Activated CD4-positive, alpha-beta T cell treated with anti-CD3 and anti-CD28 coated beads for 4 hours (primary cell): ENCODE results near the gene KPNA1.
A peak's percentile ranks its signal among the peaks of the same experiment; 100 is the strongest.

Source experiments
- DNase-seq, 2 donors: peaks; one replicate each; pipeline ENCODE4 v3.0.0-alpha.2; 2020

The KPNA1 gene

DNA sequence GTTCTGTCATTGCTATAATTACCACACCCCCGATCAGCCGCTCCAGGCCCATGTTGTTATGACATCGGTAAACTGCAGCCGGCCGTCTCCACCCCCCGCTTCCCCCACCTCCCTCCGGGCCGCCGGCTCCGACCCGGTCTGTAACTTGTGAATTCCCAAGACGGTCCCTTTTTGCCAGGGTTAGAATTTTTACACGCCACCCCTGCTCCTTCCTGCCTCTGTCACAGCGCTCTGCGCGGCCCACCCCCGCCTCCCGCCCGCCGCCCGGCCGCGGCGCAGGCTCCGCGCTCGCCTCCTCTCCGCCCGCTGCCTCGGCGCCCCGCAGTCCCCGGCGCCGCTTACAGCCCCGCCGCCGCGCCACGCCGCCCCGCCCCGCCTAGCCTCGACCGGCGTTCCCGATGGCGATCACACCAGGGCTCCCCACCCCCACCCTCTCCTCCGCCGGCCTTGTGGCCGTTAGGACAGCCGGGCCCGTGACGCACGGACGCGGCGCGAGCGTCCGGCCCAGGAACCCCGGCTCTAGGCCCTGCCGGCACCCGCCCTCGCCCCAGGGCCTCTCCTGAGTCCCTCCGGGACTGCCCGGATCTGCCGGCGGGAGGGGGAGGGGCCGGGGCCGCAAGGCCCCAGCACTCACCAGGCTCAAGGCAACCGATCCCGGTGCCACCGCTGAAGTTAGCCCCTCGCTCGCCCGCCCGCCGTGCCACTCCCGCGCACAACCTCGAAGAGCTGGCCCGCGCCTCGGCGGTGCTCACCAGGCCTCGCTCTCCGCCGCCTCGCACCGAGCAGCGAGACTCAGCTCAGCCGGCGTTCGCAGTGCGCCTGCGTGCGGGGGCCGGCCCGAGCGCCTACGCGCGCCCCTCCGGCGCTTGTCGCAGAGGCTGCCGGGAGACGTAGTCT is at the start of gene KPNA1:
Gene KPNA1, minus strand, starts transcription at position 817 of the 897 bp plus-strand sequence. CDS start 18,374 bp downstream, outside the sequence.
- peak; percentile 83 to 85 for DNase-seq

DNA sequence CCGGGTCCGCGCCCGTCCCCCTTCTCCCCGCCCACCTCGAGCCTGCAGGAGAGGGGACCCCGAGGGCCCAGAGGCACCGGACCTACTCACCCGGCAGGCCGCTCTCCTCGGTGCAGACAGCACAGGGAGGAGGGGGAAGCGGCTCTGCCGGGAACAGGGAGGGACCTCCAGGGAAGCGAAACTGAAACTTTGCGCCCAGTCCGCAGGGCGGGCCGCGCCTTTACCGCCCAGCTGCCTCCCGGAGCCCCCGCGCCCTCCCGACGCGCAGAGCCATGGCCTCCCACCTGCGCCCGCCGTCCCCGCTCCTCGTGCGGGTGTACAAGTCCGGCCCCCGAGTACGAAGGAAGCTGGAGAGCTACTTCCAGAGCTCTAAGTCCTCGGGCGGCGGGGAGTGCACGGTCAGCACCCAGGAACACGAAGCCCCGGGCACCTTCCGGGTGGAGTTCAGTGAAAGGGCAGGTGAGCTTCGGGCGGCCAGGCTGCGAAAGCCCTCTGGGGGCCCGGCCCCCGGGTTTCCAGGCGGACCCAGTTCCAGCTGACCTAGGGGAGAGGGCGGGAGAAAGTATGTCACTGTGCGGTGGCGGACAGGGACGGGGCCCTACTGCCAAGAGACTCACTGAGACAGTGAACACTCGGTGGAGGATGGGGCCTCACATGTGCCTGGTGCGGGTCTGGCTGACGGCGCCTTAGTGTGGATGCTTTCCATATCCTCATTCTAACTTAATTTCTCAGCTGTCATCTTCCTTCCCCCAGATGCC is 49.6 kb upstream of the KPNA1 start, which contains the start of the genes DTX3L and PARP9:
Gene DTX3L, plus strand, starts transcription at position 184 of the 758 bp plus-strand sequence. Its CDS starts 89 bp downstream, at position 273.
Gene PARP9, minus strand, starts transcription at position 146 of the 758 bp plus-strand sequence. CDS start 4,680 bp downstream, outside the sequence.
- peak; percentile 85 for DNase-seq

DNA sequence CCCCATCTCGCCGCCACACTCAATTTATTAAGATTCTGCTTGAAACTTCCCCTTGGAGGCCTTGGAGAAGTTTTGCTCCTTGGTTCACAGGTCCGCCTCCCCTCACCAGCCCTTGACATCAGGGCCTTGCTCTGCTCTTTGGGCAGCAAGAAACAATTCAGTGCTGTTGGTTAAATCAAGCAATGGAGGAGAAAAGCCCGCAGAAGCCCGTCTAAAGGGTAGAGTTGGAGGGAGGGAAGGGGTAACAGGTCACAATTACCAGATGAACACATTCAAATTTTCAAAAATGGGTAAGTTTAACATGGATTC is 48.9 kb upstream of the KPNA1 start:
- peak; percentile 20 to 21 for DNase-seq

DNA sequence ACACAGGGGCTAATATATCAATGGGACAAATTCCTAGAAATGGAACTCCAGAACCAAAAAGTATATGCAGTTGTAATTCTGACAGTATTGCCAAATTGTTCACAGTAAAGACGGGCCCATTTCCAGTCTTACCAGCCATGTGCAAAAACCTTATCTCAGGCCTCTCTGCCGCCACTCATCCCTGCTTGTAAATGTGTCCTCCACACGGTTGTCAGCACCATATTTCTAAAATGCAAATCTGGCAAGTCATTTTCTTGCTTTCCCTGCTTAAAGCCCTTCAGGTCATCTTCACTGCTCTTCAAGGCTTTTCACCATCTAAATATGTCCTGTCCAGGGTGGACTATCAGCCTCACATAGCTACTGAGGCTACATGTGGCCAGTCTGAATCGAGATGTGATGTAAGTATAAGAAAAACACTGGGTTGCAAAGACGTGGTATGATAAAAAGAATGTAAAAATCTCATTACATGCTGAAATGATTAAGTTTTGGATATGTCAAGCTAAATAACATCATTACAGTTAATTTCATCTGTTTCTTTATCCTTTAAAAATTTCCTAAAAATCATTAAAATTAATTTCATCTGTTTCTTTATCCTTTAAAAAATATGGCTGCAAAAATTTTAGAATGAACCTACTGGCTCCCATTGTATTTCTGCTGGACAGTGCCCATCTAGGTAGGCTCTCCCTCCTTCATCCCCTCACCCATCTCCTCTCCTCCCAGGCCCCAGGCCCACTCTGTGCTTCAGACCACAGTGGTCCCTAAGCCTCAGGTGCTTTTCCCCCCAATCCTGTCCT is 48.4 kb upstream of the KPNA1 start:
- DNase-seq, result no peak

DNA sequence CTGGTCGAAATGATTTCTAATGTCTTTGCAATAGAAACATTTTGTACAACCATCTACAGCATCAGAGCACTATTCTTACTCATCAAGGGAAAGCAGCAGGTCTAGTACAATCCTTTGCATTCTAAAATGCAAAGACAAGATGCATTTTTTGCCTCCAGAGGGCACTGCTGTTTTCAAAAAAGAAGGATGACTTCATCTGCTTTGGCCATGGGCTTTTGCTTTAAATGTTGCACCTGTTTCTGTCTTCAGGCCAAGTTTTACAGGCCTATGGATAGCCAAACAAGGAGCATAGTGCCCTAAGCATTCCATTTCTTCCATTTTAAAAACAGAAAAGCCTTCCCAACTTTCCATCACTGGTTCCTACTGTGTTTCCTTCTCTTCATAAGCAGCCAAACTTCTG is 45.9 kb upstream of the KPNA1 start:
- peak; percentile 51 to 72 for DNase-seq

DNA sequence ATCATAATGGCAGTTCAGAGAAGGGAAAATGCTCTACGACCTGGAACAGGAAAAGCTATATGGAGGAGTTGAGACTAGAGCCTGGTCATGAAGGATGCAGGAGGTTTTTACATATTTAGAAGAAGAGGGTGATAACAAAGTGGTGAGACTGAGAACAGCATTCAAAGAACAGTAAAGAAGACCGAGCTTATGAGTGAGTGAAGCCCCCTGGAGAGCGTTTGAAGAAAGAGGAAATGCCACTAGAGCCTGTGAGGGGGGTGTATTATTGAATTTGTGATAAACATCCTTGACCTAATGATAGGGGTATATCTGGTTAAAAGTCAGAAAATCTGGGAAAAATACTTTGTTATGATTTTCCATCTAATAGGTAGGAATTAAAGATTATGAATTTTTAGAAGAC is 45.2 kb upstream of the KPNA1 start:
- DNase-seq, result no peak

DNA sequence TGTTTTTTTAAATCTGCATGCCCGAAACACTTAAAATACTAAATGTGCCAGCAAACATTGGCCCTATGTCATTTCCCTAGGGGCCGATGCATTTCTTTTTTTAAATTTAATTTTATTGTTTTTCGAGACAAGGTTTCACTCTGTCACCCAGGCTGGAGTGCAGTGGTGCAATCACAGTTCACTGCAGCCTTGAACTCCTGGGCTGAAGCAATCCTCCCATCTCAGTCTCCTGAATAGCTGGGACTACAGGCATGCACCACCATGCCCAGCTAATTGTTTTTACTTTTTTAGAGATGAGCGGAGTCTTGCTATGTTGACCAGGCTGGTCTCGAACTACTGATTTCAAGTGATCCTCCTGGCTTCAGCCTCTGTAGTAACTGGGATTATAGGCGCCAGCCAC is 43.9 kb upstream of the KPNA1 start:
- no peak for DNase-seq

DNA sequence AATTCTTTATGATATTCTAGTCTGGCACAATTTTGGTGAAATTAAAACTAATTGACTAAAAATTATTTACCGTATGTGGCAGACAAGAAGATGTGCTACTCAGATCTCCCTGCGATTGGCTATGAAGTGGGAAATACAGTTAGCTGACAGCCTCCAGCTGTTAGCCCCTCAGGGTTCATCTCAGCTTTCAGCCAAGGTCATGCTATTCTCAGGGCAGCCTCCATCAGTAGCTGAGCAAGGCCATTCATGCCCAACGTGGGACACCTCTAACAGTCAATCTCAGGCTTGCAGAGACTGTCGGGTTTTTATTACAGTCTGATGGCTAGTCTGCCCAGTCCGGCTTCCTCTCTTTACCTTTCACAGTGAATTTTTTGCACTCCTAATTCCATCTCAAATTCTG is 42.6 kb upstream of the KPNA1 start:
- no peak for DNase-seq

DNA sequence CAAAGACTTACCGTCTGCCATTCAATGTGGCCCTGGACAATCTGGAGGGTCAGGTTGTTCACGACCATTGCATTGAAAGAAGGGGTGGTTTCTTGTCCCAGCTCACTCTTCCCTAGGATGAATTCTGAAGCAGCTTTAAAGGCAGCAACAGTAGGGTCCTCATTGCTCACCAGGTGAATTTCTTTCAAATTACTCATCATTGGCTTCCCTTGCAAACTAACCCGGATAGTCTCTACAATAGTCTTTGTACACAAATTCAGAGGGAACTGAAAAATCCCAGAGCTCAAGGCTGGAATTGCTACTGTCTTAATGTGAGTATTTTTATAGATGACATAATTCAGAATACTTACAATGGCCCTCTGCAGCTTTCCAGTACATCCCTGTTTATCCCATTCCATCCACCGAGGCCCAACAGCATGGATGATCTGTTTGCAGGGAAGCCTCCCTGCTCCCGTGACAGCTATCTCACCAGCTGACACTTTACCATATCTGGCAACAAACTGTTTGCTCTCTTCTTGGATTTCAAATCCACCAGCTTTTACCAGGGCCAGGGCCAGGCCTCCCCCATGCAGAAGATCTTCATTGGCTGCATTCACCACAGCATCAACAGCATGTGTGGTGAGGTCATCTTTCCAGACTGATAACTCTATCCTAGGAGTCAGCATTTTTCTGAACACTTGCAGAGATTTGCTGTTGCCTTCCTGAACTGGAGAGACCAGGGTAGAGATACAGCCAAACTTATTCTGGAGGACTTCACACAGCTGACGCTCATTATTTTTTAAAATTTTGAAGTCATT is 40.7 kb upstream of the KPNA1 start:
- DNase-seq, result no peak

DNA sequence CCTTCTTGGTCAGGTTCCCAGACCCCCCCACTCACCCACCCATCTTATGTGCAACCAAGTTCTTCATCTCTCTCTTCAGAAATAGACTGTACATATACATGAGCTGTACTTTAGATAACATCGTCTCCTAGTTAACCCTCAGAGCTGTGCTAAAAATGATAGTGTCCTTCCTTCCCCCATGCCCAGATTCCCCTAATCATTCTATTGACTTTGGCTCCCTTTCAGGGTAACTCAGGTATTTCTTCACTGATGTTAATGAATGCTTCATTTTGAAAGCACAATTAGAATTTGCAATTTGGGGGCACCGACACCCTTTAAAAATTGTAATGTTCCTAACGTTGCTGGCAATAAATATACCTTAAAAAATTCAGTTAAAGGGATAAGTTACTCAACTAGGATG is 38.4 kb upstream of the KPNA1 start:
- DNase-seq, result no peak

DNA sequence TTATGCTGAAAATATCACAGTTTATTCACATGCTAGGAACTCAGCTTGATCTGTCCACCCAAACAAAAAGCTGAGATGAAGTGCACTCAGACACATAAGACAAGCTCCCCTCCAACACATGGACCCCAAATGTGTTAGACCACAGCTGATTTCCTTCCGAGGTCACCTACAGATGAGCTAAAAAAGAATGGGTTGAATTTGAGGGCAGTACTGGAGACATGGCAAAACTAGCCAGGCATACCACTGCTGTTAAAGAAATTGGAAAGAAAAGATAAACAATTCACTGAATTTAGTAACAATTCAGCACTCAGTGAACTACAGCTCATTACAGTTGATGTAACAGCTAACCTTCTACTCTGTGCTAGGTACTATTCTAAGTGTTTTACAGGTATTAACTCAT is 33.9 kb upstream of the KPNA1 start:
- DNase-seq, result no peak

DNA sequence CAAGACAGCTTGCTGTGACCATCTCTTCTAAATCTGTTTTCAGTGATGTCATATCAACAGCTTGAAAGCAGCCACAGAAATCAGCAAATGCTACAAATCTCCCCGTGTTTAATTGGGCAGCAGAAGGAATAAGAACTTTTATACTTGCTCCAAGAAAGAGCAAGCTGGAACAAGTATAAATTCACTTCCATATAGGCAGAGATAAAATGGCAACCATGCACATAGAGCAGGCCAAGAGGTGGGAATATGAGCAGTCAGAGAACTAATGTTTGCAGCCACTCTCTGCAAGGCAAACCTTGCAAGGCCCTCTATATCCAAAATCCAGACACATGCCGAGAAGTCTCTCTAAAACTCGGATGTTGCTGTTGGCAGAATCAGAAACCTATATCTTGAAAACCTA is 33.3 kb upstream of the KPNA1 start:
- no peak for DNase-seq

DNA sequence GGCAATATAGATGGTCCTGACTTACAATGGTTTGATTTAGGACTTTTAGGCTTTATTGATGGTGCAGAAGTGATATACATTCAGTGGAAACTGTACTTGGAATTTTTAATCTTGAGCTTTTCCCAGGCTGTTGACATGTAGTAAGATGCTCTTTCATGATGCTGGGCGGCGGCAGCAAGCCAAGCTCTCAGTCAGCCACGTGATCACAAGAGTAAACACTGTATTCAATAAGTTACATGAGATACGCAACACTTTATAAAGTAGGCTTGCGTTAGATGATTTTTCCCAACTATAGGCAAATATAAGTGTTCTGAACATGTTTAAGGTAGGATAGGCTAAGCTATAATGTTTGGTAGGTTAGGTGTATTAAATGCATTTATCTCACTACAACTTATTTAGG is 31.4 kb upstream of the KPNA1 start:
- no peak for DNase-seq

DNA sequence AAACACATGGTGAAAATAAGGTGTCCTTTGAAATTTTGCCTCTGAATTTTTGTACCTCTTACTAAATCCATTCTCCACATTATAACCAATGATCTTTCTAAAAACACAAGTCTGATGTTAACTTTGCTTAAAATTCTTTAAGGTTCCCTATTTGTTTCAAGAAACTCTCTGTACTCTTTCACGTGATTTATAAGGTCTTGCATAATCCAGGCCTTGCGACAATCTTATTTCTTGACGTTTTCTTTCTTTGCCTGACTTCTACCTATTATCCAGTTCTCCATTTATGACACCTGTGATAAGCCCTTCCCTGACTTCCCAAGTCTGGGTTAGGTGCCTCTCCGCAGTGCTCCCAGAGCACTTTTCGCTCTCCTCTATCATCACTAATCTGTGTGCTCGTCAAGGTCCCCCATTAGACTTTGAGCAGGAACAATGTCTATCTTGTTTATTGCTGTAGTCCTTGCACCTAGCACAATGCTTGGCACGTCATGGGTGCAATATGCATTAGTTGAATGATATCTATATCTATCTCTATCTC is 24.3 kb upstream of the KPNA1 start:
- DNase-seq, result no peak

DNA sequence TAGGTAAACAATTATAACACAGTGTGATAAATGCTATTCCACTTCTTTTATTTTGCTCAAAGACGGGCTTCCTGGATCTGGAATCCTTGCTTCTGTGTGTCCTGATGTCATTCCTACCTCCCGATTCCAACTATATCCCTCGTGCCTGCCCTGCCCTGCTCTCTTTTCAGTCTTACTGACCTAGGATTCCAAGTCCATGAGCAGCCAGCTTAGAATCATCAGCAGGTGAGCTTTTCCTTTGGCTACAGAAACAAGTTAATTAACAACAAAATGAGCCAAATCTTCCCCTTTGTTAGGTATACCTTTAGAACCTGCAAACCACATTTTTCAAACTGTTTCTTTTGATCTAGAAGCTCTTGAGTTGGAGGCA is 21.9 kb upstream of the KPNA1 start:
- no peak for DNase-seq

DNA sequence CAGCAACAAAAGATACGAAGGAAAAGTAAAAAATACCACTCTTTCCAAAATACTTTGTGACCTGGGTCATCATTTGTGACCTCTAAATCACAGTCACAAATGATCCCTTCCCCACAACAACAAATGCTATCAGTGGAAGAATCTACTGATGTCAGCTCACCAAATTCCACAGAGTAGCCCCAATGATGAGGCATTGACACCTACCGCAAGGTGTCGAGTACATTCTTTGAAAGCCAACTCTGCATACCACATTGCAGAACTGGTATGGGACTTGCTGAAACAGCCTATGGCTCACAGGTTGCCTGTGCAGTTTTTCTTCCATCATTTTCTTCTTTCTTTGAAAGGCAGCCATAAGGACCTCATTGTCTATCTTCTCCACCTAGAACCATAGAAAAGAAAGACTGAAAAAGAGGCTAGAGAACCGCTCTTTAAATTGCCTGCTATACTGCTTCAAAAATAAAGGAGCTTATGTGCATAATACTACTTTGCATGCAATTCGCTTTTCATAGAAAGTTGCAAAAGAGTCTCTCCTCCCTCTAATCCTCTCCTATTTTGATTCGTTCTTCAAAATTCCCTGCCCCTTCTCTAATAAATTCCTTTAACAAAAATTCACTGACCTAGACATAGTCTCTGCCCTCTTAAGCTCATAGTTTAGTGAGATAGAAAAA is 21.4 kb upstream of the KPNA1 start:
- no peak for DNase-seq

DNA sequence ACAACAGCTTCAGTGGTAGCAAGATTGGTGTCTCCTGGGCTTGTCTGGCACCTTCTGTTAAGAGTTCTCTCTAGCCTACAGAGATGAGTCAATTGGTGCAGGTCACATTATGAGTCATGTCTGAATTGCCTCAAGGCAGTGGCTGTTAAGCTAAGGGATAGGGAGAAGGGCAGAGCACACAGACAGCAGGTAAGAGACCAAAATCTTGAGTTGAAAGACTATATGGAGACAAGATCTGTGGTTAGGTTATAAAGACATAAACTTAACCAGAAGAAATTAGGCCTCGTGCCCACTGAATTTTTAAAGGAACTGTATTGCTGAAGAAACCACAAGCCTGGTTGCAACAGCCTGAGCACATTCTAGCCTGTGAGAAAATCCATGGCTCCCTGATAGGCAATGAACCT is 19.2 kb upstream of the KPNA1 start:
- peak; percentile 8 to 10 for DNase-seq

DNA sequence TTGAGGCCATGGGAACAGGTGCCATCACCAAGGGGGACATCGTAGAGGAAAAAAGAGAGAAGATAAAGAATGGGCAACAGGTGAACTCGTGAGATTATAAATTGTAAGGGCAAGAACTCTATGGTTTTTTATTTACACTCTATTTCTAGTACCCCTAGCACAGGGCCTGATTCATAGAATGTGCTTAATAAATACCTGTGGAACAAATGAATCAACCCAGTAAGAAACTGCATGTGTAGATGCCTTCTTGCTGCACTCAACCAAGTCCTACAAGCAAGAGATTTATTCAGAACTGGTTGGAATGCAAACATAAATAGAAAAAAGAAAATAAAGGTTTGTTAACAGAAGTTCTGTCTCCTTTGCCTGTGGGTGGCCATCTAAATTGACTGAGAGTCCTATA is 18.7 kb upstream of the KPNA1 start:
- DNase-seq, result no peak

DNA sequence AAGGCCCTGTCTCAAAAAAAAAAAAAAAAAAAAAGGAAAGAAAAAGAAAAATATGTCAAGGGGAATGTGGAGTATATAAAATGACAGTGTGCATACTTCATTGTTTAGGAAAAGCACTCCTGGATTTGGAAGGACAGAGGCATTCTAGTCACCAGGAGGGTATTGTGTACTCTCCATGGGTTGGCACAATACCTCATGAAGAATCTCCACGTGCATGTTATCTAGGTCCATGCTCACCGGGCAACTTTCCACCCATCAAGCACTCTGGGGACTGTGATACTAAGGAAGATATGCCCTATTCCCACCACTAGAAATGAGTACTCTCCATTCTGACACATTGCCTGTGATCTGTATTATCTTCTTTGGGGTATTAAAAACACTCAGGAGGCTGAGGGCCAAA is 15.4 kb upstream of the KPNA1 start:
- no peak for DNase-seq

DNA sequence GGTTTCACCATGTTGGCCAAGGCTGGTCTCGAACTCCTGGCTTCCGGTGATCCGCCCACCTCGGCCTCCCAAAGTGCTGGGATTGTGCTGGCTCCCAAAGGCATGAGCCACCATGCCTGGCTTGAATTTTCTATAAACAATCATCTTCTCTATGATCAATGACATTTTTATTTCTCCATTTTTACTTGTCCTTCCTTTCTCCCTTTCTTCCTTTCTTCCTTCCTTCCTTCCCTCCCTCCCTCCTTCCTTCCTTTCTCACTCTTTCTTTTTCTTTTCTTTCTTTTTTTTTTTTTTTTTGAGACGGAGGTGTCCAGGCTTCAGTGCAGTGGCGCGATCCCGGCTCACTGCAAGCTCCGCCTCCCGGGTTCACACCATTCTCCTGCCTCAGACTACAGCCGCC is 8.6 kb upstream of the KPNA1 start:
- no peak for DNase-seq

DNA sequence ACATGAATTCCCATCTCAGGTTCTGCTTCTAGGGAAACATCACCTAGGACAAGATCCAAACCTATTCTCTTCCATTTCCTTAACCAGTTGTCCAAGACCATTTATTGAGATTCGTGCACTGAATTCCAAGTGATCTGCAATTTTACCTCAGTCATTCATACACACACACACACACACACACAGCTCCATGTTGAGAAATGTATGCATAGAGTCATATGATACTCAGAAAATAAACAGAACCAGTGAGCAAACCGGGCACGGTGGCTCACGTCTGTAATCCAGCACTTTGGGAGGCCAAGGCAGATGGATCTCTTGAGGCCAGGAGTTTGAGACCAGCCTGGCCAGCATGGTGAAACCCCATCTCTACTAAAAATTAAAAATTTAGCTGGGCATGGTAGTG is 6.1 kb upstream of the KPNA1 start:
- no peak for DNase-seq

DNA sequence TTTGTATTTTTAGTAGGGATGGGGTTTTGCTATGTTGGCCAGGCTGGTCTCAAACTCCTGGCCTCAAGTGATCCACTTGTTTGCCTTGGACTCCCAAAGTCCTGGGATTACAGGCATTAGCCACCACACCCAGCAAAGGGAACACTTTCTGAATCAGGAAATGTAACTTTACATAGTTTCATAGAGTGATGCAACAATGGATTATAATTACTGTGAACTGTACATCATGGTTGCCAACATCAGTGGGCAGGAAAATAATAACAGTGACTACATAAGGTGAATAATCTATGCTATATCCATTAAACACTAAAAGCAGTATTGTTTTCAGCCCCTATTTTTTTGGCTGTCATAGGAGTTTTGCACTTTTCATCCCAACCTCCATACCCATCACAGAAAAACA is 5.0 kb upstream of the KPNA1 start:
- DNase-seq, result no peak
